ENCODE data around the gene FDX2.
"Not testable (repeated sequence)": the region's sequence is repeated elsewhere in the genome, so short reads cannot be mapped to it uniquely, and the experiment has no call there.

Gene FDX2

DNA sequence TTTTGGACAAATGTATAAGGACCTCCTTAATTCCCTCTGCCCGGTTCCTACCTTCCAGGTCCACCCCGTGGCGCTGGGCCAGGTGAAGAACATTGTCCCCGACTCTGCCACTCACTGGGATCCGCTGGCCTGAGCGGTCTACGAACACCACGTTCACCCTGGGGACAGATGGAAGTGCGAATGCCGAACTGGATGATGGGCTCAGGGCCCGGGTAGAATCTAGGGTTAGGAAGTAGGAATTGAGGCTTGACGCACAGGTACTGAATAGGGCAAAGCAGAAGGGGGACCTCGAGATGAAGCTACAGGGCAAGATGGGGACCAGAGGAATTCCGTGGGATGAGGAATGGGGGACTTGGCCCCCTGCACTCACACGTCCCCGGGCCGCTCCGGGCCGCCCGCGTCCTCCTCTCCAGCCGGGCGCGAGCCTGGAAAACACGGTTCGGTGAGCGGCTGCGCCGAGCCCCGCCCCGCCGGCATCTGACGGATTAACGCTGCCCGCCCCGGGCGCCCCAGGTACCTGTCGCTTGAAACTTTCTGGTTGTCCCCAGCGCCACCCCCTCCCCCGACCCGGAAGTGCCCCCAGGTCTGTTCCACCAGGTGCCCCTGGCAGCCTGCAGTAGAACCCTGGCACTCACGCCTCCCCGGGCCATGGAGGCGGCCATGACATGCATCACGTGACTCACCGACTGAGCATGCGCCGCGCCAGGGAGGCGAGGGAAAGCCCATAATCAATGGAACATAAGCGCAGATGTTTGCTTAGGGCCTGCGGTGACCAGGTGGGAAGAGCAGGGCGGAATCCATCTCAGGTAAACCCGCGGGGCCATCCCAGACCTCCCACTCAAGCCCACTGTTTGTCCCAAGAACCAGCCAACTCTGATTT lies at the start of gene FDX2:
Gene FDX2 (minus strand): TSS at position 681 of the 880 bp plus-strand sequence. CDS start 19 bp downstream, at position 662.
- peak; percentile 83 to 91 for DNase-seq (ENCODE audit: low read depth in 2 of 2)

DNA sequence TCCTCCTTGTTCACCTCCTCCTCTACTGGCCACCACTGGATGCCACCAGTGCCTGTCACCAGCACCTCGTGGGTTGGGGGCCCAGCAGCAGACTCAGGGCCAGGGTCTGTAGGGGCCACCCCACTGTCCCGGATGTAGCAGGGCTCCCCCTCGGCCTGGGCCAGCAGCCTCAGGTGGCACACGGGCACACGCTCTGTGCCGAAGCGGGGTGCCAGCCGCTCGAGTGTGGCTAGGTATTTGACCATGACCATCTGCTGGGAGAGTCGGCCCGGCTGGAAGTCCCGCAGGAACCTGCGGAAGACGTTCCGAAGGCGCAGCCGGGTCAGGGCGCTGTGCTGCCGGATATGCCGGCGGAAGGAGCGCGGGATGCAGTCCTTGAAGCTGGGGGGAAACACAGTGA lies 49.7 kb upstream of the FDX2 start:
- no peak for DNase-seq (ENCODE audit: low read depth in 2 of 2)

DNA sequence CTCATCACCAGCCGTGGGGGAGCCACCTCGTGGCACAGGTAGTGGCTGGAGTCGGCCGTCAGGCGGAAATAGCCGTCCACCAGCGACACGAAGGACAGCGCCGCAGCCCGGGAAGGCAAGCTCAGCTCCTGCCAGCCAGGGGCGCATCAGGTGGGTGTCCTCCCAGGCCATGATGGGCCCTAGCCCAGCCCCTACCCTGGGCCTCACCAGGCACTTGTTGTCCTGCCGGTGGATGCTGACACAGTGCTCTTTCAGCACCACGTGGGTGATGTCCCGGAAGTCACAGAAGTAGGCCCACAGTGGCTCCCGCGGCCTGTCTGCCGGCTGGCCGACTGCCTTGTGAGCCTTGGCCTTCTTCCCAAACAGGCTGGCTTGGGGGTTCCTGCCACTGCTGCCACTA lies 48.8 kb upstream of the FDX2 start:
- no peak for DNase-seq (ENCODE audit: low read depth in 2 of 2)

DNA sequence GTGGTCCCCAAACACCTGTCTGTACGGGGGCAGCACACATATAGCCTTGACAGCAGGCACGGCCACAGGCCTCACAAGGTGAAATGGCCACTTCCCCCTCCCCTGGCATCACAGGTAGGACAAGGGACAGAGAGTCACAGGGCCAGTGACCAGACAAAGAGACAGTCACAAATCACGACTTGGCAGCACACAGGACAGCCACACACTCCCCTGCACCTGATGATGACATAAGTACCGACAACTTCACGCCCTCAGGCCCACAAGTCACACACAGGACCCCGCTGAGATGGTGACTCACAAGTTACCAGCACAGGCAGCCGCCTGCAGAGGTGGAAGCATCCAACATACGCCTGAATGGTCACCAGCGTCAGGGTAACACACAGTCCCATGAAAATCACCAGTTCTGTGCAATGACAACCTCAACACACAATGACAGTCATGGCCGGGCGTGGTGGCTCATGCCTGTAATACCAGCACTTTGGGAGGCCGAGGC lies 48.0 kb upstream of the FDX2 start:
- no peak for DNase-seq (ENCODE audit: low read depth in 2 of 2)

DNA sequence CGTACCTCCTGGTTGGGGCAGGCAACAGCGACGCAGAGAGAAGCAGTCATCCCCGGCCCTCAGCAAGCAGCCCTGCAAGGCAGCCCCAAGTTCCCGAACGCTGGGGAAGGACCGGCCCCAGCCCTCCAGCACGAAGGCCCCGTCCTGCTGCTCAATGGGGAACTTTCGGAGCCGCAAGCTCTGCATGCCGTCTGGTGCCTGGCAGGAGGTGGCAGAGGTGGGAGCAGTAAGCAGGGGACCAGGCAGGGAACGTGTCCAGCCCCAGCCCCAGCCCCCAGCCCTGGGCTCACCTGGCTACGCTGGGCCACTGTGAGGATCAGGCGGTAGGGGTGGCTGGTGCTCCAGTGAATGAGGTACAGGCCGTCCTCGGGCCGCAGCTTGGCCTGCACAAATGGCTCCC lies 46.4 kb upstream of the FDX2 start:
- no peak for DNase-seq (ENCODE audit: low read depth in 2 of 2)

DNA sequence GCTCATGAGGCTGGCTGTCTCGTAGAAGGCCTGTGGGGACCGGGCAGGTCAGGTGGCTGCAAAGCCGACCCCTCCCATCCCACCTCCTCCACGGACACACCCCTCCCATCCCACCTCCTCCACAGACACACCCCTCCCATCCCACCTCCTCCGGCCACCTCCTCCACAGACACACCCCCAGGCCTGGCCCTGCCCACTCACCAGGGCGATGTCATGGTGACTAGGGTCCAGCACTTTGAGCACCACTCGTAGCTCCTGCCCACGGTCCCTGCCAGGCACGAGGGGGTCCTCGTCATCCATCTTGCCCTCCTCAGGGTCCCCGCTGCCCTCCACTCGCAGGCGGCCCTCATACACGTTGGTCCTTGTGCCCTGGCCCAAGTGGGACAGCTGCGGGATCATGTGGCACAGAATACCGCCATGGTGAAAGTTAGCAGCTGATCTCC lies 45.8 kb upstream of the FDX2 start:
- DNase-seq (ENCODE audit: low read depth in 2 of 2) = no peak

DNA sequence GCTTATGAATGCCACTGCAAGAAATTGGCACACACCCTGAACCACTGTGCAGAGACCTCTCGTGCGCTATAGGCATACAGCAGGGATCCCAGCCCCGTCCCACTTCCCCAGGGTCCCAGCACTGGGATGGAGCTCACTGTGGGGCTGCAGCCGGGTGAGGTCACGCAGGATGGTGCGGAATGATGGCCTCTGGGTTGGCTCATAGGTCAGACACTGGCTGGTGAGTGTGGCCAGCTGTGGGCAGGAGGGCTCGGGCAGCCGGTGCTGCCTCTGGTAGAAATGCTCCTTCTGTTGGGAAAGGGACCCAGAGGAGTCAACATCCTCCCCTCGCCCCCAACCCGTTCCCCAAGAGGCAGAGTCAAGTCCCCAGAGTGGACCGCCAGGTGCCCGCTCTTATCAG lies 40.6 kb upstream of the FDX2 start:
- no peak for DNase-seq (ENCODE audit: low read depth in 2 of 2)

DNA sequence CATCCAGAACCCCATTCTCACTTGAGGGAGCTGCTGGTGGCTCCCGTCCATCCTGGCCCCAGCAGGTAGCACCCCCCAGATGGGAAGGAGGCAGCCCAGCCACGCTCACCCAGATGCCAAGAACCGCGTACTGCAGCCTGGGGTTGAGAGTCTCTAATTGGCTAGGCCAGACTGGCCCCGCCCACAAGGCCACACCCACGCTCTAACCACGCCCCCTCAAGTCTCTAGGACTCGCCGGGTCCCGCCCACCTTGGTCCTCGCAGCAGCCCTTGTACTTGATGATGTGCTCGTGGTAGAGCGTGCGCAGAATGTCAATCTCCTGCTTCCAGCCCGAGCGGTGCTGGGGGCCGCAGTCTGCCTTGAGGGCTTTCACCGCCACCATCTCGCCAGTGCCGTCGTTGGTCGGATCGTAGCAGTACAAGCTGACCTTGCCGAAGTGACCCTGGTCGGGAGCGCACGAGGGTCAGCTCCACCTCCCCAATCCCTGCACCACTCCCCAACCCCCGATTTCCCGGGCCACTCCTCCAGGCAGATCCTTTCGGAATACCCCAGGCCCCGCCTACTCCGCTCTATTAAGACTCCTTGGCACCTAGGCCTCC lies 38.1 kb upstream of the FDX2 start:
- DNase-seq (ENCODE audit: low read depth in 2 of 2) = peak in 1 of 2 experiments; percentile 44

DNA sequence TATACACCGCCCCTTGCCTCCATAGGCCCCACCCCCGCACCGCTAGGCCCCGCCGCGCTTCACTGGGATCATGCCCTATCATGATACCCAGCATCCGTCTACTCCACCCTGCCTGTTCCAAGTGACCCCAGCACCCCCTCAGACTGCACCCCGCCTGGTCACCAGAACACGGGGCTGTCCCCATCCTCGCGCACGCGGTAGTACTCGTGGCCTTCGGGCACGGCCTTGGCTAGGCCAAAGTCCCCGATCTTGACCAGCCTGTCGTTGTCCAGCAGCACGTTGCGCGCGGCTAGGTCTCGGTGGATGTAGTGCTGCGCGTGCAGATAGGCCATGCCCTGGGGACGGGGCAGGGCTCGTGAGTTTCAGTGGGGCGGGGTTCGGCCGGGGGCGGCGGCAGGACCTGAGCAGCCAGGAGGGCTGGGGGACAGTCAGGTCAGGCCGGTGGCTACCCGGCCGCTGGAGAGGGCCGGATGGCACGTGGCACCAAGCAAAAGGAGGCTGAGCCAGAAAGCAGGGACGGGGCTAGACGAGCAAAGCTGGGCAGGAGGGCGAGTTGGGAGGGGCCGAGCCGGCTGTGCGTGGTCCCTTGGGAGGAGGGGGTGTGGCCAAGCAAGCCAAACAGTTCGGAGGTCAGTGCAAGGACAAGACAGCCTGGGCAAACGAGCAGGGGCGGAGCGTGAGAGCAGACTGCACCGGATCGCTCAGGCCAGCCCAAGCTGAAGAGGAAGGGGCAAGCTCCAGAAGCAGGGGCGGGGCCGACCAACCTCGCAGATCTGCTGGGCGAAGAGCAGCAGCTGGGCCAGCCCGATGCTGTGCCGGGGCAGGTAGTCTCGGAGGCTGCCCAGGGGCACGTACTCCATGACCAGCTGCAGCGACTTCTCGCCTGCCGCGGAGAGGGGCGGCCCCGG lies 37.2 kb upstream of the FDX2 start:
- no peak for DNase-seq (ENCODE audit: low read depth in 2 of 2)

DNA sequence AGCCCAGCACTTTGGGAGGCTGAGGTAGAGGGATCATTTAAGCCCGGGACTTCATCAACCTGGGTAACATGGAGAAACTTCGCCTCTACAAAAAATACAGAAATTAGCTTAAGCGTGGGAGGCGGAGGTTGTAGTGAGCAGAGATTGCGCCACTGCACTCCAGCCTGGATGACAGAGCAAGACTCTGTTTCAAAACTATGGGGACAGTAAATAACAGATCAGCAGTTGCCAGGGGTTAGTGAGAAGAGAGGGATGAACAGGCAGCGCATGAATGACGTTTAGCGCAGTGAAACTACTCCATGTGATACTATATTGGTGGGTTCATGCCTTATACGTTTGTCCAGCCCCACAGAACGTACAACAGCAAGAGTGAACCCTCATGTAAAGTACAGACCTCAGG lies 30.7 kb upstream of the FDX2 start:
- no peak for DNase-seq (ENCODE audit: low read depth in 2 of 2)

DNA sequence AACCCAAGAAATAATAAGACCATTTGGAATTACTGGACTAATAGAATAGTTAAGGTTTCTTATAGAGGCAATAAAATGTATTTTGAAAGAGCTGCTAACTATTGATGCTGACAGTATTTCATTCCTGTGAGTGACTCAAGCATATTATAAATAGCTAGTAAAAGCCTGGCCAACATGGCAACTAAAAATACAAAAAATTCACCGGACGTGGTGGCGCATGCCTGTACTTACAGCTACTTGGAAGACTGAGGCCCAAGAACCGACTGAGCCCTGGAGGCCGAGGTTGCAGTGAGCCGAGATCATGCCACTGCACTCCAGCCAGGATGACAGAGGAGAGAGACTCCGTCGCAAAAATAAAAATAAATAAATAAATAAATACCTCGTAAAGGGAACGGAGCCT lies 29.0 kb upstream of the FDX2 start:
- no peak for DNase-seq (ENCODE audit: low read depth in 2 of 2)

DNA sequence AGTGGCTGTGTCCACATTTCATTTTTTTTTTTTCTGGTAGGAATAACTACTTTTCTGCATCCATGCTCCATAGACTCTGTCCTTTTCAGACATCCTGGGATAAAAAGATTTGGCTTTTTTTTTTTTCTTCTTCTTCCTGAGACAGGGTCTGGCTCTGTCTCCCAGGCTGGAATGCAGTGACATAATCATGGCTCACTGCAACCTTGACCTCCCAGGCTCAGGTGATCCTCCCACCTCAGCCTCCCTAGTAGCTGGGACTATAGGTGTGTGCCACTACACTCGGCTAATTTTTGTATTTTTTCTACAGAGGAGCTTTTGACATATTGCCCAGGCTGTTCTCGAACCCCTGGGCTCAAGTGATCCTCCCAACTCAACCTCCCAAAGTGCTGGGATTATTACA lies 27.7 kb upstream of the FDX2 start:
- DNase-seq (ENCODE audit: low read depth in 2 of 2) = no peak

DNA sequence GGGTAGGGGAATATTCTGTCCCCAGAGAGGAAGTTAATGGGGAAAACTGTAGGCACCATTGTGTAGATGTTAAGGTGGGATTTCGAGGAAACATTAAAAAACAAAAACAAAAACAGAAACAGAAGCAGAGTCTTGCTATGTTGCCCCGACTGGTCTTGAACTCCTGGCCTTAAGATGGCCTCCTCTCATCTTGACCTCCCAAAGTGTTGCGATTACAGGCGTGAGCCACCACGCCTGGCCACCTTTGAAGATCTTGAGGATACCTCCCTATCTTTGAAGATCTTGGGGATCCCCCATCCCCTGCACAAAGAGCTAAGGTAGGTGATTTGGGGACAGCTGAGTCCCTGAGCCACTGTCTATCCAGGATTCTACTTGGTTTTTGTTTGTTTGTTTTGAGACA lies 24.2 kb upstream of the FDX2 start:
- DNase-seq (ENCODE audit: low read depth in 2 of 2) = no peak

DNA sequence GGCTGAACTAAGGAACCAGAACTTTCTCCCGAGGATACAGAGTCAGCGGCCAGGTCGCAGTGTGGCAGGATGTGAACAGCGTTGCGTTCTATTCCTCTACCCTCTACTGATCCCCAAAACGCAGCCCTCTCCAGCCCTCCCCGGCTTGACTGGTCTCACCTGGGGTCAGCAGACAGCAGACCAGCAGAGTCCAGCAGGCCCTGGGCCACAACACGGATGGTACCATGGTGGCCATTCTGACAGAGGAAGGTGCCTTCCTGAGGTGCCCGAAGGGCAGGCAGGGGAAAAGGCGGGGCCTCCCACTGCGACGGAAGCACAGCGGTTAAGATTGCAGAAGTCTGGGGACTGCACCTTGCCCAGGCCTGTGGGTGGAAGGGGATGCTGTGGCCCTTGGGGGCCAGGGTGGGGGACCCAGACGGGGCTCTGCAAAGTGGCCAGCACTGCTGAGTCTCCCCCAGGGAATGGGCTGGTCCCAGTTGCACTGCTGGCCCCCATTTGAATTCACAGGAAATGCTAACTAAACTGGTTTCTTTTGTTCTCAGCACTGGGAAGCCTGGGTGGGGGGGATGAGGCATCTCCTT lies 23.7 kb upstream of the FDX2 start, which contains the start of gene ICAM3:
Gene ICAM3 (minus strand): TSS at position 245 of the 581 bp plus-strand sequence. CDS start 10 bp downstream, at position 235.
- peak; percentile 46 to 66 for DNase-seq (ENCODE audit: low read depth in 2 of 2)

DNA sequence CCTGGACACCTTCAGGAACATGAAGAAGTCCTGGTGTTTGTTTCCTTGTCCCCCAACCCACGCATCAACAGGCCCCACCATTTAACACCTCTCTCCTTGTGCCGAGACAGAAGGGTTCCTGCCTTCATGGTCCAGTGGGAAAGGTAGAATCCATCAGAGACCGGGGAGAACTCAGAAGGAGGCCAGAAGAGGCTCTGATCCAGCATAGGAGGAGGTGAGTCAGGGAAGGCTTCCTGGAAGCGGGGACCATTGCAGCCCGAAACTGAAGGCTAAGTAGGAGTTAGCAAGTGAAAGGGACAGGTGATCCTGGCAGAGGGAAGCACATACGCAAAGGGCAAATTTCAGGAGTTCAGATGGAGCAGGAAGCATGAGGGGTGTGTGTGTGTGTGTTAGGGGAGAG lies 23.1 kb upstream of the FDX2 start:
- no peak for DNase-seq (ENCODE audit: low read depth in 2 of 2)

DNA sequence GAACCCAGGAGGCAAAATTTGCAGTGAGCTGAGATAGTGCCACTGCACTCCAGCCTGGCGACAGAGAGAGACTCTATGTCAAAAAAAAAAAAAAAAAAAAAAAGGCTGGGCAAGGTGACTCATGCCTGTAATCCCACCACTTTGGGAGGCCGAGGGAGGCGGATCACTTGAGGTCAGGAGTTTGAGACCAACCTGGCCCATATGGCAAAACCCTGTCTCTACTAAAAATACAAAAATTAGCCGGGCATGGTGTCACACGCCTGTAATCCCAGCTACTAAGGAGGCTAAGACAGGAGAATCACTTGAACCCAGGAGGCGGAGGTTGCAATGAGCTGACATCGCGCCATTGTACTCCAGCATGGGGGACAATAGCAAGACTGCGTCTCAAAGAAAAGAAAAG lies 20.9 kb upstream of the FDX2 start:
- not testable (repeated sequence) for DNase-seq (ENCODE audit: low read depth in 2 of 2)

DNA sequence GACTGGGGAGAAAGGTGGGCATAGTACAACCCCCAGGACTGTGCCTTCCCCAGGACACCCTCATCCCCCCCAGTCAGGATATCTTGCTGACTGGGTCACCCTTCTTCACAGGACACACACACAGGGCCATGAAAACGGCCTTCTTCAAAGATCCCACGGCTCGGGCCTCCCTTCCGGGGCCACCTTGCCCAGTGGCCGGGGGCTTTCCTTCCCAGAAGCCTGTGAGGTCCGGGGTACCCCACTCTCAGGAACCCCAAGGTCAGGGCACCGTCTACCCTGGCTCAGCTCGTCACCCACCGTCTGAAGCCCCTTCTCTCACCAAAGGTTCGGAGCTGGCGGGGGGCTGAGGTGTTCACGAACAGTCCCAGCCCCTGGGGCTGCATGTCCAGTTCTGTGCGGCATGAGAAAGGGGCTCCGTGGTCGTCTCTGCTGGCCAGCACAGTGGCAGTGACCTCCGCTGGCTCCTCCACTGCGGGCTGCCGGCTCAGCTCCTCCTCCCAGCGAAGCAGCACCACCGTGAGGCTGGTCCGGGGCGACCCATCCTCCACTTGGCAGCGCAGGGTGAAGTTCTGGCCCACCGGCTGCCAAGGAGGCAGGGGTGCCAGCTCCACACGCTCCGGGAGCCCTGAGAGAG lies 19.7 kb upstream of the FDX2 start:
- DNase-seq (ENCODE audit: low read depth in 2 of 2) = no peak

DNA sequence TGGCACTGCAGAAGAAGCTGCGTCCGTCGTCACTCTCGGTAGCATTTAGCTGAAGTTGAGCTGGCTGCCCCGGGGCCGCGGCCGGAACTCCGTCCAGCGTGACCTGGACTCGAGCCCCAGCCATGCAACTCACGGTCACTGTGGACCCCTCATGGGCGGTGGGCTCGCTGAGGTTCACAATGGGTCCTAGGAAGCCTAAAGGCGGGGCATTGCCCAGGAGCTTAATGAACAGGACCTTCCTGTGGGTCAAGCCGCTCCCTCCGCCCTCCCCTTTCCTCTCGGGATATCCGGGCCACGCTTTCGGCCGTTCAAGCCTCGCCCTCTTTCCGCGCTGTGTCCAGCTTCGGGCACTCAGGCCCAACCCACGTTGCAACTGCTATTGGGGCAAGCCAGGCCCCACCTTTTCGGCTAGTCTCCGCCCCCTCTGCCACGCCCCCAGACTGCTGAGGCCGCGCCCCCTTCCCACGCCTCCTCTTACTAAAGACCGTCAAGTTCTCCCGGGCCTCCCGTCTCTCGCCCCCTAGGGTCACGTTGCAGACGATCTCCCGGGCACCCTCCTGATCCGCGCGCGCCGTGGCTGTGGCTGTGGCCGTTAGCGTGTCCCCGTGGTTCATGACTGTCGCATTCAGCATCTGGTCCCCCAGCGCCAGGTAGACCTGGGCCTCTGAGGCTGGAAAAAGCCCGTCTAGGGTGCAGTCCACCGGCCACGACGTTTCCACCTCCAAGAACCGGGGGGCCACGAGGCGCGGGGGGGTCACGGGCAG lies 19.0 kb upstream of the FDX2 start:
- peak; percentile 28 to 60 for DNase-seq (ENCODE audit: low read depth in 2 of 2)

DNA sequence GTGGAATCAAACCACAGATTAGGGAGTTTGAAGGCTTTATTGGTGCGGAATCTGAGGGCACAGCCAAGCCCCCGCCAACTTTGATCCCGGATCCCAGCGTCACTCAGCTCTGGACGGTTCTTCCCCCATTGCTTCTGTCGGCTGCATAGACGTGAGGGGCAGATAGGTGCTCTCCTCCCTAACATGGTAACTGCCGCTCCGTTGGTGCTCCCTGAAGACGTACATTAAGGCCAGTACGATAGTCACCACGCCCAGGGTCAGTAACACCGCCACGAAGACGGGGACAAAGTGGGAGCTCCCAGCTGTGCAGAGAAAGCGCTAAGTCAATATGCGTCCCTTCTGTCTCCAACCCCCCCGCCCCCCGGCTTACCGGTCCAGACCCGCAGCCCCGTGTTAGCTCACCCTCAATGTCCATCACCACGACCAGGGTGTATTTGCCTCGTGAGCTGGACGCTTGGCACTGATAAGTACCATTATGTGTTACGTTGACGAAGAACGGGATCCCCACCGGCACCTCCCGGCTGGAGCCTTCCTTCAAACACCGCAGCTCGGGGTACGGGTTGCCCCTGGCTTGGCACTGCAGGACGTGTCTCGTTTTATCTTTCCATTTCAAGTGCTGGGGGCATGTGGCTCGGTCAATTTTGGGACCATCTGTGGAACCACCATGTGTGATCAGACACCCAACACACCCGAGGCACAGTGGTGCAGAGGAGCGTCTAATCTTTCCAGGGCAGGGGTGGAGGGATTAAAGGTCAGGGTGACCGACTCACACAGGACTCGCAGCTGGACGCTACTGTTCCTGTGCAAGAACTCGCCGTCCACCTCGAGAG lies 18.2 kb upstream of the FDX2 start:
- no peak for DNase-seq (ENCODE audit: low read depth in 2 of 2)
